NCI-H2107 (cell line): ENCODE measurements around the gene TMEM273.

ENCODE experiments used
- DNase-seq: peaks from one replicate; lab custom pipeline; 2025; lab: John Stamatoyannopoulos, UW

TMEM273 gene

GRCh38 chr10:49187950-49188761 is at the start of gene TMEM273:
Gene TMEM273, minus strand, starts transcription at chr10:49188391. Its CDS starts 55 bp downstream, at chr10:49188336.
- DNase-seq, result no peak

DNA sequence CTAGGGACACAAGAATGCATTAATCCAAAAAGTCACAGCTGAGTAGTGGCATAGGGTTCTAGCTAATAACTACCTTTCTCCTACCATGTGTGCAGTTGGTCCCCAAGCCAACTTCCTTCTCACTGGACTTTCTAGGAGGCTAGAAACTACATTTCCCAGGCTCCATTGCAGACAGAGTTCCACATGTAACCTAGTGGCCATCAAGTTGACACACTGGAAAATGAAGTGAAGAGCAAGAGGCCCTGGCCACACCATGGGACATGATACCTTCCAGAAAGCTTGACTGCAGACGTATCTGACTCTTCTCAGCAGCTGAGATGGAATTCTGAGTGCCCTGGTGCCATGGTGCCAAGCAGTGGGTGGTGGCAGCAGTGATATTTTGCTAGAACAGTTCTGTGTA is 49.8 kb upstream of the TMEM273 start:
- no peak for DNase-seq

- DNase-seq, result no peak
Measured at GRCh38 chr10:49235392-49235791, 47.2 kb upstream of the TMEM273 start.

DNA sequence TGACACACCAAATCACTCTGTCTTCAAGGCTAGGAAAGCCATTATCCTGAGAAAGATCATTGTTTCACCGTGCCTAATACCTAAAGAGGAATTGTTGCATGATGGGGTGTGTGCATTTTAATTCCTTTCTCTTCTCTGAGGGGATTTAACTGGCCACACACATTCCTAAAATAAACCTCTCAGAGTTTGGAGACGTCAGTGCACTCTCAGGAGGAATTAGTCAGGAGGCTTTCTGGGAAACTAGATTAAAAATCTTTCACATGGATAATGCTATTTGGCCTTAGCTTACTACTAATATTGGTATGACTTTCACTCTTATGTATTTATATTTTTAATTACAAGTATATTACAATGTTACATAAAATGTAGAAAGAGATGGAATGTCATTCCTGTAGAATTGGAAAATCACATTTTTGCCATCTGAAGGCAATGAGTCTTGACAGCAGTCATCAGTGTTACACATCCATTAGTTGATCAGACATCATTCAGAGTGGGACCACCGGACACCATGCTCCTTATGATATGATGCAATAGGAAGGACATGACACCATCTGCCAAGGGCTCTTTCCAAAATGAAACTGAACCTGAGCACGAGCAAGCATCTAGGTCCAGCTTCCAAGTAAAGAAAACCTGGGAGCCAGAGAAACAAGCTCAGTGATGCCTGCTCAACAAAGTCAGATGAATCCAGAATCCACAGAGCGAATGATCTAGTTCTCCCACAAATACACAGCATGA is 43.1 kb upstream of the TMEM273 start:
- no peak for DNase-seq

DNA sequence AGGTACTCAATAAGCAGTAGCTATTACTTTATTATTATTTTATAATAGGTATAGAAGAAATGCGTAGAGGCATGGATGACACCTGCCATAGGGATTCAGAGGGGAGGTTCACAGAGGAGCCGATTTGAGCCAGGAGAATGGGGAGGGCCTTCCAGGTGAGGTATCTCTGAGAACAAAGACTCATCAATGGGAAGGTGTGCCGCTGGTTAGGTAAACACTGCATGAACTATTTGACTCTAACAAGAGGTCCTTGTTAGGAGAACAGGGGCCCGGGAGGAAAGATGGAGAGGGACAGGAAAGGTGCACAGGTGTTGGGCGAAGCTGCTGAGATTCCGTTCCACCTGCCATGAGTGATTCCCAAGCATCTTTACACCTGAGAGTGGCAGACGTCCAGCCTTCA is 41.8 kb upstream of the TMEM273 start:
- no peak for DNase-seq

DNA sequence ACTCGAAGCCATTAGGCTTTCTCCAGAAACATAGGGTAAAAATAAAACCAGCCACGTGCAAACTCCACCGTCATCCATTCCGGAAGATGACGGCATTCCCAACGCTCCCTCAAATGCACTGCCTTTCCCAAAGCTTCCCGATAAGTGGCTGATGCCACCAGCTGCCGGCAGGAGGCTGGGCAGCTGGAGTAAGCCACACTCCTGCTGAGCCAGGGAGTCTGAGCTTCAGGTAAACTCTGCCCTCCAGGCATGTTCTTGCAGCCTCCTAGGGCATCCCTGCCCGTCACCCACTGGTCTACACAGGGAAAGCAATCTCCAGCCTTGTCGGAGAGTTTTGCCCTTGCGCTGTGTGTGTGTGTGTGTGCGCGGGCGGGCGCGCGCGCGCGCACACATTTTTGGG is 40.5 kb upstream of the TMEM273 start:
- DNase-seq, result no peak

- DNase-seq, result no peak
Measured at GRCh38 chr10:49227406-49227805, 39.2 kb upstream of the TMEM273 start.

GRCh38 chr10:49226594-49226993 is 38.4 kb upstream of the TMEM273 start:
- no peak for DNase-seq

GRCh38 chr10:49225218-49225876 is 37.2 kb upstream of the TMEM273 start:
- DNase-seq, result no peak

- no peak for DNase-seq
Measured at GRCh38 chr10:49223205-49223604, 35.0 kb upstream of the TMEM273 start.

DNA sequence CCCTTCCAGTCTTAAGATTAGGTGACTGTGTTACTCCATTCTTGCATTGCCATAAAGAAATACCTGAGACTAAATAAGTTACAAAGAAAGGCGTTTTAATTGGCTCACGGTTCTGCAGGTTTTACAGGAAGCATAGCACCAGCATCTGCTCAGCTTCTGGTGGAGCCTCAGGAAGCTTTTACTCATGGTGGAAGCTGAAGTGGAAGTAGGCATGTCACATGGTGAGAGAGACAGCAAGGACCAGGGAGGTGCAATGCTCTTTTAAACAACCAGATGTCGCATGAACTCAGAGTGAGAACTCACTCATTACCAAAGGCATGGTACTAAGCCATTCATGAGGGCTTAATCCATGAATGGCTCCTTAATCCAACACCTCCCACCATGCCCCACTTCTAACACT is 34.0 kb upstream of the TMEM273 start:
- no peak for DNase-seq

DNA sequence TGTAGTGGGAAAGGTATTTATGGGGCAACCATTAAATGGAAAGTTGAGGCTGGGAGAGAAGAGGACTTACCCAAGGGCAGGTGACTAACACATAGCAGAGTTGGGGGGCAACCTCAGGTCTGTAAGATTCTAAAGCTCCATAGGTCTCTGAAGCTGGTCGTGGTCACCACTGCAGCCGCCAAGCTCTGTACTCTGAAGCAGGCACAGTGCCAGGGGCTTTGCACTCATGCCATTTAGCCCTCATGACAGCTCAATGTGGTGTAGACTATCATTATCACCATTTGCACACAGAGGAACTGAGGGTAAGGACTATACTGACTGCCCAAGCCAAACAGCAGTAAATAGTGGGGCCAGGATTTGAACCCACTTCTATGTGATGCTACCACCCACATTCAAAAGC is 32.5 kb upstream of the TMEM273 start:
- DNase-seq, result no peak

- DNase-seq, result no peak
Measured at GRCh38 chr10:49220031-49220430, 31.8 kb upstream of the TMEM273 start.

DNA sequence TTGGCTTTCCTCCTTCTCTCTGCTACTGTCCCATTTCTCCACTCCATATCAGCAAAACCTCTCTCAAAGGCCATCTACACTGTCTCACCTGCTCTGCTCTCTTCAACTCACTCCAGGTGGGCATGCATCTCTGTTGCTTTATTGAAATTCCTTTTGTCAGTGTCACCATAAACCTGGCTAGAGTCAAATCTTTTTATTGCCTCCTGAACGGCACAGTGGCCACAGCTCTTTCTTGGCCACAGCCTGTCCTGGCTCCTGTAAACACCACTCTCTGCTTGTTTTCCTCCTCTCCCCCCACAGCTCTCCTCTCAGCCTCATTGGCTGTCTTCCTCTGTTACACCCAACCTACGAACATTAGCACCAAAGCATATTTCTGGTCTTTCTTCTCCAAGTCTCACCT is 31.1 kb upstream of the TMEM273 start:
- no peak for DNase-seq

DNA sequence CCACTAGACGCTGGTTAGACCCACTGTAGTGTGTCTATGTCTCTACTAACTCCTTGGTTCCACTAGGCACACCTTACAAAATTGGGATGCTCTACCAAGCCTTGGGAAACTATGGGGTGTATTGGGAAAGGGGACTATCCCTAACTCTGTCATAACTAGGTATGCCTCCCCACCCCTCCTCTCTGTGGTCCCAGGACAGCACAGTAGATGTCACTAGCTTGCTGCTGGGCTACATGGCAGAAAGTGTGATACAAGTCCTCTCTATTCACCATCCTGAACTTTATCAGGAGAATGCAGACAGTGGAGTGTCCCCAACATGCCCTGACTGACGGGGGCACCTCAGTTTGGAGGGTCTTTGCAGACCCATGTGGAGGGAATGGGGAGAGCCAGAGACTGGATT is 30.3 kb upstream of the TMEM273 start:
- no peak for DNase-seq

- no peak for DNase-seq
Measured at GRCh38 chr10:49217645-49218044, 29.5 kb upstream of the TMEM273 start.

DNA sequence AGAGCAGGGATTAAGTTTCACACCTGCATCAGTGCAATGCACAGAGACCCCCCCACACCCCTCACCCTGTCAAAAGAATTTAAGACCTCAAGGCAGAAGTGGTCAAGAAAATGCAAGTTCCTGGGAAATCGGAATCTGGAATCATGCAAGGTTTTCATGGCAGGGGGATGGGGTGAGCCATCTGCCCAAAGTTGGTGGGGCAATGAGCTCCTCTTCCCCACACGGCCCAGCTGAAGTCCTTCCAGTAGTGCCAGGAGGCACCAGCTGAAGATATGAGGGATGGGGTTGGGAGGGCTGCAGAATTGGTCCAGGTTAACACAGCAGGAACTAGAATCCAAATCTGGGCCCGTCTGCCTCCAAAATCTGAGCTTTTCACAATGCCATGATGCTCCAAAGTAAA is 25.0 kb upstream of the TMEM273 start:
- no peak for DNase-seq

GRCh38 chr10:49212783-49213182 is 24.6 kb upstream of the TMEM273 start:
- DNase-seq, result no peak

GRCh38 chr10:49212076-49212475 is 23.9 kb upstream of the TMEM273 start:
- no peak for DNase-seq

DNA sequence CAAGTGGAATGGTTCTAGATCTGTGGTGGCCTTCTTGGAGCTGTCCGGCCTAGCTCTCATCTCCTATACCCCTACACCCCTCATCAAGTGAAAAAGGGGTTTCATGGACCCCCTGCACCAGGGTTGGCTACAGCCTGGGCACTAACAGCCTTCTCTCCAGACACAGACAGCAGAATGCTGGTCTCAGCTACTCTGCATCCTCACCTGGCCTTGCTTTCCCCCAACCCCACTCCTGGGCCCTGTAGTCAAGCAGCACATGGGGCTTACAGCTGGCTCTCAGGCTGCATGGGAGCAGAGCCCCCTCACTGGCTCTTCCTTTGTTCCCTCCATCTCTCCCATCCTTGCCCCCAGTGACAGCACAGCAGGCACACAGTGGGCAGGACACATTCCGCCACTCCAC is 20.8 kb upstream of the TMEM273 start:
- no peak for DNase-seq

GRCh38 chr10:49207936-49208487 is 19.8 kb upstream of the TMEM273 start:
- no peak for DNase-seq

DNA sequence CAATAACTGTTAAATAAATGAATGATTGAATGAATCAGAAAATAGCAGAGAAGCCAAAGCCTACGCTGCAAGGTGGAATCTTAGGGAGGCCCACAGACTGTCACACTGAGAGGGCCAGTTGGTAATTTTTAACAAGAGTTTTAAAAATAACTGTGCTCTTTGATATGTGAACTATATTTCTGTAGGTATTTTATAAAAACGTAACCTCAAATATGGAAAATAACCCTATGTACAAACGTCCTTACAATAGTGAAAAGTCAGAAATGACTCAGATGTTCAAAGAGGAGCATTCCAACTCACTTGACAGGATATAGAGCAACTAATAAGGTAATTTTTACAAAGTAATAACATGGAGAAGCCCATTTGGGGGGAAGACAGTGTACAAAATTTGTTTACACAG is 18.9 kb upstream of the TMEM273 start:
- DNase-seq, result no peak

DNA sequence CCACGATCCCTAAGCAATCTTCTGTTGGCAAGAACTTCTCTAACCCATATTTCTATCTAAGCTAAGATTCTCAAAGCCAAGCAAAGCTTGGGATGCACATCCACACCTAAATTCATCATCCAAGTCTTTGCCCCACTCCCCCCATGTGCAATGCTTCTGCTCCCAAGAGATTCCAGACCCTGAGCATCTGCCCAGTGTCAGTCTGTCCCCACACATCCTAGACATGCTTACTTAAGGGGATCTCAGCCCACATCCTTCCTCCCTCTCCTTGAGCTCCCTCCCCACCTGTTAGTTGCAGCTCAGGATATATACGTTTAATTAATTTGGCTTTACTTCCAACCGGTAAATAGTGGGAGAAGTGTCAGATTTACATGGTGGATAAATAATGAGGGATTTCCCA is 17.0 kb upstream of the TMEM273 start:
- no peak for DNase-seq
